HepG2 (cell line): ENCODE measurements around the gene TMEM19. TPM values are rescaled to one million over a fixed set of nuclear protein-coding genes. Genes with fewer than 3 reads are reported as not detected.

Experiments used
- ASH2L ChIP-seq: fragments of 300-600, 200-600 bp; sonication (generic); IDR thresholded peaks from 2 replicates; pipeline ENCODE4 v1.7.0; 2017; ENCODE audit warnings: low read depth, mild to moderate bottlenecking, moderate library complexity, mixed read lengths, low read length; ENCODE audit not compliant: insufficient read length
- EP300 ChIP-seq, 3 experiments: sonication (generic) in 1 of 3; formaldehyde crosslinking in 1 of 3; IDR thresholded peaks; 2 replicates each; pipeline versions ENCODE4 v1.5.1 to v1.6.1; 2011 to 2020; ENCODE audit warnings: low read depth in 2 of 3, low read length in 2 of 3, borderline replicate concordance in 1 of 3, improper control_type of control experiment in 1 of 3, mild to moderate bottlenecking in 1 of 3, missing genetic modification reagents in 1 of 3, moderate library complexity in 1 of 3
- KMT2A ChIP-seq: sonication (generic); formaldehyde crosslinking; IDR thresholded peaks from 2 replicates; pipeline ENCODE4 v1.4.0; 2020; ENCODE audit warnings: missing genetic modification reagents
- NRL ChIP-seq: sonication (generic); formaldehyde crosslinking; IDR thresholded peaks from 2 replicates; pipeline ENCODE4 v1.5.0; 2020; ENCODE audit warnings: missing genetic modification reagents, mild to moderate bottlenecking, moderate library complexity, borderline replicate concordance
- SIN3A ChIP-seq: IDR thresholded peaks from 2 replicates; pipeline ENCODE4 v1.6.1; 2011; ENCODE audit warnings: low read depth, mild to moderate bottlenecking, control low read depth, low read length, borderline replicate concordance
- STAG1 ChIP-seq: sonication (generic); formaldehyde crosslinking; IDR thresholded peaks from 2 replicates; pipeline ENCODE4 v1.4.0; 2020; ENCODE audit warnings: missing genetic modification reagents
- ZNF232 ChIP-seq: sonication (generic); formaldehyde crosslinking; IDR thresholded peaks from 2 replicates; pipeline ENCODE4 v1.4.0; 2020; ENCODE audit warnings: missing genetic modification reagents, borderline replicate concordance
- ZNF33B ChIP-seq: sonication (generic); formaldehyde crosslinking; IDR thresholded peaks from 2 replicates; pipeline ENCODE4 v1.5.1; 2020; ENCODE audit warnings: mild to moderate bottlenecking, missing genetic modification reagents
- ZNF44 ChIP-seq: sonication (generic); formaldehyde crosslinking; IDR thresholded peaks from 2 replicates; pipeline ENCODE4 v1.5.1; 2020; ENCODE audit warnings: mild to moderate bottlenecking, missing genetic modification reagents
- ZNF577 ChIP-seq: sonication (generic); formaldehyde crosslinking; IDR thresholded peaks from 2 replicates; pipeline ENCODE4 v1.4.0; 2020; ENCODE audit warnings: mild to moderate bottlenecking, low read depth, missing genetic modification reagents, borderline replicate concordance
- ZNF672 ChIP-seq: sonication (generic); formaldehyde crosslinking; IDR thresholded peaks from 2 replicates; pipeline ENCODE4 v1.8.1; 2022; ENCODE audit warnings: missing genetic modification reagents
- ZNF703 ChIP-seq: sonication (generic); formaldehyde crosslinking; IDR thresholded peaks from 2 replicates; pipeline ENCODE4 v1.5.1; 2020; ENCODE audit warnings: missing genetic modification reagents, mild to moderate bottlenecking, moderate library complexity, borderline replicate concordance
- ZNF766 ChIP-seq: sonication (generic); formaldehyde crosslinking; IDR thresholded peaks from 2 replicates; pipeline ENCODE4 v1.5.0; 2020; ENCODE audit warnings: missing genetic modification reagents, borderline replicate concordance
- ZNF891 ChIP-seq: sonication (generic); formaldehyde crosslinking; IDR thresholded peaks from 2 replicates; pipeline ENCODE4 v1.5.0; 2020; ENCODE audit warnings: mild to moderate bottlenecking, missing genetic modification reagents
- polyA plus RNA-seq, 8 experiments: library from polyadenylated mRNA; depleted of rRNA in 3 of 8; stranded (reverse) in 7 of 8; unstranded in 1 of 8; fragments of >200 nt; fragmentation: Illumina TruSeq in 4 of 8; extraction: Trizol in 4 of 8; gene quantifications; 2 replicates each; pipeline versions ENCODE4 v1.2.1 to v1.2.3, GENCODE V29; 2011 to 2016; ENCODE audit warnings: low read depth in 4 of 8, missing spikeins in 1 of 8, mixed read lengths in 1 of 8; ENCODE audit not compliant: insufficient read depth in 1 of 8
- total RNA-seq, 5 experiments: library from RNA; depleted of rRNA; stranded (reverse); fragments of >200 nt; fragmentation: Illumina TruSeq; extraction: Trizol; gene quantifications; 2 replicates each; pipeline ENCODE4 v1.2.3, GENCODE V29; 2016; ENCODE audit warnings: low read depth in 1 of 5
- TF ChIP-seq, protein P1 (sequence below): sonication (generic); formaldehyde crosslinking; conservative IDR thresholded peaks from 2 replicates; pipeline ENCODE4 v1.8.0; 2022; ENCODE audit warnings: missing genetic modification reagents
- TF ChIP-seq, protein P2 (sequence below): sonication (generic); formaldehyde crosslinking; IDR thresholded peaks from 2 replicates; pipeline ENCODE4 v1.9.0; 2021; ENCODE audit warnings: missing genetic modification reagents, mild to moderate bottlenecking, borderline replicate concordance
- TF ChIP-seq, protein P3 (sequence below): sonication (generic); formaldehyde crosslinking; IDR thresholded peaks from 2 replicates; pipeline ENCODE4 v1.5.0; 2020; ENCODE audit warnings: mild to moderate bottlenecking, missing genetic modification reagents
- TF ChIP-seq, protein P4 (sequence below), 2 experiments: IDR thresholded peaks; 2 replicates each; pipeline ENCODE4 v1.6.1; 2011 to 2012; ENCODE audit warnings: low read length in 2 of 2, borderline replicate concordance in 1 of 2, low read depth in 1 of 2, mild to moderate bottlenecking in 1 of 2, moderate library complexity in 1 of 2

TMEM19 gene
- total and polyA plus RNA-seq, 2 of the 13 experiments (the other 11 are each of a cell fraction or from before 2014, with no cell fraction given) = 16.9 to 22.5 TPM

DNA sequence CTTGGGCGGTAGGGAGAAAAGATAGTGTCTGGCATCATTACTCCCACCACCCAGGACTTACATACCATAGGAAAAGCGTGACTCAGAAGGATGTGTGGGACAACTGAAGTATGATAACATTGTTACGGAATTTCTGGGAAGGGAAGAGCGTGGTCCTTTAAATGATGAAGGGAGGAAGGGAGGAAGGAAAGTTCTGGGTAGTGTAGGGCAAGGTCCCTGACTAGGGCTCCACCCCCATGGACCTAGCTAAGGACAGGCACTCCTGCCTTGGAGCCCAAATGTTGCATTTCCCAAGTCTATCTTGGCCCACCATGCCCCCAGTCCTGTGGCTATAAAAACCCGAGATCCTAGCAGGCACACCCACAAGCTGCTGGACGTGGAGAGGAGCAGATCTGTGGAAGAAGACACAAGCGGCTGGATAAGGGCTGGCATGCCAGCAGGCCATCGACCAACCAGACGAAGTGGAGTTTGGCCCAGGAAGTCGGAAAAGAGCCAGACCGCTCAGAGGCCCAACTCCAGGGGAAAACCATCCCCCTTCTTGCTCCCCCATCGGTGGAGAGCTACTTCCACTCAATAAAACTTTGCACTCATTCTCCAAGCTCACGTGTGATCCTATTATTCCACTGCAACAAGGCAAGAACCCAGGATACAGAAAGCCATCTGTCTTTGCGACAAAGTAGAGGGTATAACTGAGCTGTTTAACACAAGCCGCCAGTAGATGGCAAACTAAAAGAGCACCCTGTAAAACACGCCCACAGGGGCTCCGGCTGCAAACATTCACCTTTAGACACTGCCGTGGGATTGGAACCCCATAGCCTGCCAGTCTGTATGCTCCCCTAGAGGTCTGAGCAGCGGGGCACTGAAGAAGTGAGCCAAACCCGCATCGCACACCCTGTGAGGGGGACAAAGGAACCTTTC lies 45.8 kb downstream of the TMEM19 start (continued):
- TF ChIP-seq EP300 (IDR thresholded peaks at IDR 0.05; ENCODE audit: low read depth in 2 of 2, low read length in 2 of 2) (peak in 1 of 2 experiments; percentile 5; a peak in 1 of 4 replicates), EP300 (CRISPR knock-in tag; IDR thresholded peaks at IDR 0.05; ENCODE audit: borderline replicate concordance) (no peak), KMT2A (0 out of 2 replicates have a peak, but pooled peaks have one; percentile 49), ZNF577 (CRISPR knock-in tag) (no peak), ZNF703 (CRISPR knock-in tag) (no peak), NRL (CRISPR knock-in tag) (no peak), SIN3A (no peak), ASH2L (peak; percentile 67), ZNF766 (CRISPR knock-in tag) (no peak), ZNF891 (no peak), ZNF232 (CRISPR knock-in tag) (no peak), ZNF33B (CRISPR knock-in tag) (no peak), STAG1 (CRISPR knock-in tag) (peak; percentile 18; the same call in 1 of the 2 replicates), ZNF44 (CRISPR knock-in tag) (no peak), ZNF672 (CRISPR knock-in tag) (no peak)
- TF ChIP-seq, protein P1, sequence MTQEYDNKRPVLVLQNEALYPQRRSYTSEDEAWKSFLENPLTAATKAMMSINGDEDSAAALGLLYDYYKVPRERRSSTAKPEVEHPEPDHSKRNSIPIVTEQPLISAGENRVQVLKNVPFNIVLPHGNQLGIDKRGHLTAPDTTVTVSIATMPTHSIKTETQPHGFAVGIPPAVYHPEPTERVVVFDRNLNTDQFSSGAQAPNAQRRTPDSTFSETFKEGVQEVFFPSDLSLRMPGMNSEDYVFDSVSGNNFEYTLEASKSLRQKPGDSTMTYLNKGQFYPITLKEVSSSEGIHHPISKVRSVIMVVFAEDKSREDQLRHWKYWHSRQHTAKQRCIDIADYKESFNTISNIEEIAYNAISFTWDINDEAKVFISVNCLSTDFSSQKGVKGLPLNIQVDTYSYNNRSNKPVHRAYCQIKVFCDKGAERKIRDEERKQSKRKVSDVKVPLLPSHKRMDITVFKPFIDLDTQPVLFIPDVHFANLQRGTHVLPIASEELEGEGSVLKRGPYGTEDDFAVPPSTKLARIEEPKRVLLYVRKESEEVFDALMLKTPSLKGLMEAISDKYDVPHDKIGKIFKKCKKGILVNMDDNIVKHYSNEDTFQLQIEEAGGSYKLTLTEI (CRISPR knock-in tag) = no peak
- TF ChIP-seq, protein P2, sequence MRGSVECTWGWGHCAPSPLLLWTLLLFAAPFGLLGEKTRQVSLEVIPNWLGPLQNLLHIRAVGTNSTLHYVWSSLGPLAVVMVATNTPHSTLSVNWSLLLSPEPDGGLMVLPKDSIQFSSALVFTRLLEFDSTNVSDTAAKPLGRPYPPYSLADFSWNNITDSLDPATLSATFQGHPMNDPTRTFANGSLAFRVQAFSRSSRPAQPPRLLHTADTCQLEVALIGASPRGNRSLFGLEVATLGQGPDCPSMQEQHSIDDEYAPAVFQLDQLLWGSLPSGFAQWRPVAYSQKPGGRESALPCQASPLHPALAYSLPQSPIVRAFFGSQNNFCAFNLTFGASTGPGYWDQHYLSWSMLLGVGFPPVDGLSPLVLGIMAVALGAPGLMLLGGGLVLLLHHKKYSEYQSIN (CRISPR knock-in tag) = no peak
- TF ChIP-seq, protein P3, sequence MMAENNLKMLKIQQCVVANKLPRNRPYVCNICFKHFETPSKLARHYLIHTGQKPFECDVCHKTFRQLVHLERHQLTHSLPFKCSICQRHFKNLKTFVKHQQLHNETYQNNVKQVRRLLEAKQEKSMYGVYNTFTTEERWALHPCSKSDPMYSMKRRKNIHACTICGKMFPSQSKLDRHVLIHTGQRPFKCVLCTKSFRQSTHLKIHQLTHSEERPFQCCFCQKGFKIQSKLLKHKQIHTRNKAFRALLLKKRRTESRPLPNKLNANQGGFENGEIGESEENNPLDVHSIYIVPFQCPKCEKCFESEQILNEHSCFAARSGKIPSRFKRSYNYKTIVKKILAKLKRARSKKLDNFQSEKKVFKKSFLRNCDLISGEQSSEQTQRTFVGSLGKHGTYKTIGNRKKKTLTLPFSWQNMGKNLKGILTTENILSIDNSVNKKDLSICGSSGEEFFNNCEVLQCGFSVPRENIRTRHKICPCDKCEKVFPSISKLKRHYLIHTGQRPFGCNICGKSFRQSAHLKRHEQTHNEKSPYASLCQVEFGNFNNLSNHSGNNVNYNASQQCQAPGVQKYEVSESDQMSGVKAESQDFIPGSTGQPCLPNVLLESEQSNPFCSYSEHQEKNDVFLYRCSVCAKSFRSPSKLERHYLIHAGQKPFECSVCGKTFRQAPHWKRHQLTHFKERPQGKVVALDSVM (CRISPR knock-in tag) = peak; percentile 23; the same call in 1 of the 2 replicates
- TF ChIP-seq, protein P4, sequence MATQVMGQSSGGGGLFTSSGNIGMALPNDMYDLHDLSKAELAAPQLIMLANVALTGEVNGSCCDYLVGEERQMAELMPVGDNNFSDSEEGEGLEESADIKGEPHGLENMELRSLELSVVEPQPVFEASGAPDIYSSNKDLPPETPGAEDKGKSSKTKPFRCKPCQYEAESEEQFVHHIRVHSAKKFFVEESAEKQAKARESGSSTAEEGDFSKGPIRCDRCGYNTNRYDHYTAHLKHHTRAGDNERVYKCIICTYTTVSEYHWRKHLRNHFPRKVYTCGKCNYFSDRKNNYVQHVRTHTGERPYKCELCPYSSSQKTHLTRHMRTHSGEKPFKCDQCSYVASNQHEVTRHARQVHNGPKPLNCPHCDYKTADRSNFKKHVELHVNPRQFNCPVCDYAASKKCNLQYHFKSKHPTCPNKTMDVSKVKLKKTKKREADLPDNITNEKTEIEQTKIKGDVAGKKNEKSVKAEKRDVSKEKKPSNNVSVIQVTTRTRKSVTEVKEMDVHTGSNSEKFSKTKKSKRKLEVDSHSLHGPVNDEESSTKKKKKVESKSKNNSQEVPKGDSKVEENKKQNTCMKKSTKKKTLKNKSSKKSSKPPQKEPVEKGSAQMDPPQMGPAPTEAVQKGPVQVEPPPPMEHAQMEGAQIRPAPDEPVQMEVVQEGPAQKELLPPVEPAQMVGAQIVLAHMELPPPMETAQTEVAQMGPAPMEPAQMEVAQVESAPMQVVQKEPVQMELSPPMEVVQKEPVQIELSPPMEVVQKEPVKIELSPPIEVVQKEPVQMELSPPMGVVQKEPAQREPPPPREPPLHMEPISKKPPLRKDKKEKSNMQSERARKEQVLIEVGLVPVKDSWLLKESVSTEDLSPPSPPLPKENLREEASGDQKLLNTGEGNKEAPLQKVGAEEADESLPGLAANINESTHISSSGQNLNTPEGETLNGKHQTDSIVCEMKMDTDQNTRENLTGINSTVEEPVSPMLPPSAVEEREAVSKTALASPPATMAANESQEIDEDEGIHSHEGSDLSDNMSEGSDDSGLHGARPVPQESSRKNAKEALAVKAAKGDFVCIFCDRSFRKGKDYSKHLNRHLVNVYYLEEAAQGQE (IDR thresholded peaks at IDR 0.05; ENCODE audit: borderline replicate concordance in 1 of 2, low read depth in 1 of 2, low read length in 2 of 2) = no peak; a peak in 1 of 4 replicates
